Neural crest cell (in vitro differentiated cells): ENCODE measurements around the gene FXYD5. TPM values are rescaled to one million over a fixed set of nuclear protein-coding genes. Genes with fewer than 3 reads are reported as not detected.

Source experiments
- DNase-seq: peaks from one replicate; pipeline ENCODE4 v3.0.0; 2021; ENCODE audit warnings: low read depth, mixed read lengths, low spot score
- H3K27ac Mint-ChIP-seq: one replicate; pipeline ENCODE4 v1.8.0; 2021; ENCODE audit warnings: mild to moderate bottlenecking, mixed read lengths; ENCODE audit not compliant: unreplicated experiment
- H3K27me3 Mint-ChIP-seq: 2 replicates; pipeline ENCODE4 v1.8.0; 2021; ENCODE audit warnings: low read depth, mild to moderate bottlenecking, mixed read lengths
- H3K36me3 Mint-ChIP-seq: 2 replicates; pipeline ENCODE4 v1.8.0; 2021; ENCODE audit warnings: low read depth, mild to moderate bottlenecking, mixed read lengths
- H3K4me1 Mint-ChIP-seq: 2 replicates; pipeline ENCODE4 v1.8.0; 2021; ENCODE audit warnings: mixed read lengths
- H3K4me3 Mint-ChIP-seq: one replicate; pipeline ENCODE4 v1.8.0; 2021; ENCODE audit warnings: mild to moderate bottlenecking, mixed read lengths
- H3K9me3 Mint-ChIP-seq: 2 replicates; pipeline ENCODE4 v1.8.0; 2021; ENCODE audit warnings: mixed read lengths
- CTCF ChIP-seq: fragments of 200-600 bp; sonication (generic); conservative IDR thresholded peaks from 2 replicates; pipeline ENCODE4 v1.5.0; 2021; ENCODE audit warnings: antibody characterized with exemption, mild to moderate bottlenecking
- total RNA-seq: library from RNA; stranded (reverse); gene quantifications from 2 replicates; pipeline ENCODE4 v1.2.1, GENCODE V29; 2021

Gene FXYD5
- total RNA-seq, 1 donor from 2014 or later: 13.3 TPM

GRCh38 chr19:35213663-35214632 is 59.4 kb downstream of the FXYD5 start:
- Mint-ChIP-seq H3K36me3 (no peaks in the 10 kb centered on the region), H3K27me3 (no peaks in the 10 kb centered on the region), H3K4me3 (no peak overlapping the region), H3K27ac (no peak overlapping the region), H3K9me3 (peaks cover 8% of the 10 kb centered on the region), H3K4me1 (no peaks in the 10 kb centered on the region)
- DNase-seq: no peak
- no peak for TF ChIP-seq CTCF

- no peaks in the 10 kb centered on the region for H3K36me3 Mint-ChIP-seq
- no peak overlapping the region for H3K27ac Mint-ChIP-seq
- no peaks in the 10 kb centered on the region for H3K27me3 Mint-ChIP-seq
- no peaks in the 10 kb centered on the region for H3K4me1 Mint-ChIP-seq
- peaks cover 12% of the 10 kb centered on the region for H3K9me3 Mint-ChIP-seq
- TF ChIP-seq CTCF: no peak
- no peak for DNase-seq
- no peak overlapping the region for H3K4me3 Mint-ChIP-seq
These were observed 60.4 kb downstream of the FXYD5 start for GRCh38 chr19:35214766-35215422.

- DNase-seq: no peak
- Mint-ChIP-seq H3K36me3 (no peaks in the 10 kb centered on the region), H3K4me3 (no peak overlapping the region), H3K9me3 (peaks cover 12% of the 10 kb centered on the region), H3K4me1 (no peaks in the 10 kb centered on the region), H3K27me3 (no peaks in the 10 kb centered on the region), H3K27ac (no peak overlapping the region)
- TF ChIP-seq CTCF: no peak
These were observed 61.7 kb downstream of the FXYD5 start for GRCh38 chr19:35216016-35216832.

- no peak for DNase-seq
- Mint-ChIP-seq H3K4me3 (no peak overlapping the region), H3K36me3 (no peaks in the 10 kb centered on the region), H3K4me1 (no peaks in the 10 kb centered on the region), H3K9me3 (peaks cover 12% of the 10 kb centered on the region), H3K27ac (no peak overlapping the region), H3K27me3 (no peaks in the 10 kb centered on the region)
- no peak for TF ChIP-seq CTCF
These were observed 62.5 kb downstream of the FXYD5 start for GRCh38 chr19:35216833-35217648.

DNA sequence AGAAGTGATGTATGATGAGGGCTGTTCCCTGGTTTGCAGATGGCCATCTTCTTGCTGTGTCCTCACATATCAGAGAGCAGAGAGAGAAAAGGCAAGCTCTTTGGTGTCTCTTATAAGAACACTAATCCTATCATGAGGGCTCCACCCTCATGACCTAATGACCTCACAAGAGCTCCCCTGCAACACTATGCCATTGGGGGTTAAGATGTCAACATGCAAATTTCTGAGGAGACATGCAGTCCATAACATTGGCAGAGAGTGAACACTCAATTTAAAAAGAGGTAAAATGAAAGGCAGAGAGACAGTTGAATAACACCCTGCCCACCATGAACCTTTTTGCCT is 63.1 kb downstream of the FXYD5 start:
- TF ChIP-seq CTCF: no peak
- H3K27me3 Mint-ChIP-seq: peaks cover 2% of the 10 kb centered on the region
- no peaks in the 10 kb centered on the region for H3K36me3 Mint-ChIP-seq

More for the DNA sequence above, 63.1 kb downstream of the FXYD5 start:
- no peak overlapping the region for H3K4me3 Mint-ChIP-seq
- no peak overlapping the region for H3K27ac Mint-ChIP-seq
- H3K4me1 Mint-ChIP-seq: no peaks in the 10 kb centered on the region
- H3K9me3 Mint-ChIP-seq: peaks cover 12% of the 10 kb centered on the region
- no peak for DNase-seq
